ENCODE results near the gene SMC6.

Gene SMC6

DNA sequence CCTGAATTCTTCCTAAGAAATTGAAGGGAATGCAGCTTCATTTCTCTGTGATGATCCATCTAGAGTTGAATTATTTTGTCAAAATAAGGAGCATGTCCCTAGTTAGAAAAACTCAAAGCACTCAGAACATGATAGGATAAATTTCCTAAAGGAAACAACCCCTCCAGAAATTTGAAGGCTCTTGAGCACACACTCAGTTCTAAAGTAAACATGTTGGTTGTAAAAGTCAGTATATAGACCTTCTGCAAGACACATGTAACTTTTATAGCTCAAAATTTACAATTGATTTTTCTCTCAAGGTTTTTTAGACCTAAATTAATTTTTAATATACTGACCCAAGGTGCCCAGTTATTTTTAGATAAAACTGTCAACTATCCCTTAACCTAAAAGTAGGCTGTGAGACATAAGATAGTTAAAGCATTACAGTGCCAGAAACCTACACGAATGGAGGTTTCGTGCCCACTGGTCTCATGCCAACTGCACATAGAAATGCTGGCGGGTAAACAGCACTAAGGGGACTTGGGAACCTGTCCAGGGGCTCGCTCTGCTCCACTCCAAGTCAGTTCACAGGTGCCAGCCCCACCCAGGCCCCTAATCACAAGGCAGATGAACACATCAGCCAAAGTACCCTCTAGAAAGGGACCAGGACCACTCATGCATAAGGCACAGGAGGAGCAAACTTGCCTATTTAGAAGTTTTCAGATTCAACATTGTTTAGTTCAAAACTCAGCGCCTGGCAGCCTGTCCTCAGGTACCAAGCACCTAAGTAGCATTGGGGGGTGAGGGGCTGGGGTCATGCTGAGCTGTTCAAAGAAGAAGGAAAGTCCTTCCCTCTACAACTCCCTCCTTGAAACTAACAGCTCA lies 106.5 kb downstream of the SMC6 start:
- DNase-seq = no peak

DNA sequence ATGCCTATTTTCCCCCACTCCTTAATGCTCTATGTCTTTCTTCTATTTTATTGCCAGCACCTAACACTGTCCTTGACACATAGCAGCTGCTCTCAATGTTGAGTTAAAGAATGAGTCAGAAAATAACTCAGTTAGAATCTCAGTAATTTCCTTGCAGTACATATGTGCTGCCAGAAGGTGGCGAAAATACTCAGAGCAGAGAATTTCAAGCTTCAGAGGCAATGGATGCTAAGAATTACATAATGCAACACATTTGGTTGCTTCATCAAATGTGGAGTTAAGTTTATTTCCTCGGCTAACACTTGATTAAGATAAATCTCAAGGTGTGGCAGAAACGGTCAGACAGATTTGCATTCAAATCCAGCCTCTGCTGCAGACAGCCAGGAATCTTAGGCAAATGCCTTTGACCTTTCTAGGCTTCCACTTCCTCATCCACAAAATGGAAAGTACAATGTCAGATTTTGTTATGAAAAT lies 107.5 kb downstream of the SMC6 start:
- peak; percentile 15 for DNase-seq

DNA sequence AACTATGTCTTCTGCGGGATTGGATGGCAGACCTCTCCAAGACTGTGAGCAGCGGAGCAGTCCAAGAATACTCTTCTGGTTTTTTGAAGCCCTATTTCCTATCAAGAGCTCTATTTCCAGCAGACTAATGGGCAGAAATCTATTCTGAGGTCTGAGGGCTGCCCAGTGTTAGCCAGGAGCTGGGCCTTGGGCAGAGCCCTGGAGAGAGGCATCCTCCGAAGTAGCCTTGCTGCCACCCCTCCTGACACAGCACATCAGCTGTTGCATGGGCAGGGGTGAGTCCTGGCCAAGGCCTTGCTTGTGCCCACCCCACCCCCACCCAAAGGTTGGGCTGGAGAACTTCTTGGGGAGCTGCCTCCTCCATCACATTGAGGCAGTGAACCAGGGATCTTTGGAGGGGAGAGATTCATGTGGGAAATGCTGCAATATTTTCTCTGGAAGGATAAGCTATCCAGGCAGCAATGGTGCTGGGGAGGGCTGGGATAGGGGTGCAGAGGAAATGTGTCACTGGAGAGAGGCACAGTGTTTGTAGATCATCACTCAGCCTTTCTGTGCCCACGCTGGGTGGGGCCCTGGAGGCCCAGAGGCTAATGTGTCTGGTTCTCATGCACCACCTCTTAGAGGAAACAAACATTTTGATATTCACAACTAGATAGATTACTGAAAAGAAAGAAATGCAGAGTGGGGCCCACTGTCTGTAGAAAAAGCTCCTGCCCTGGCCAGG lies 108.5 kb downstream of the SMC6 start:
- no peak for DNase-seq

DNA sequence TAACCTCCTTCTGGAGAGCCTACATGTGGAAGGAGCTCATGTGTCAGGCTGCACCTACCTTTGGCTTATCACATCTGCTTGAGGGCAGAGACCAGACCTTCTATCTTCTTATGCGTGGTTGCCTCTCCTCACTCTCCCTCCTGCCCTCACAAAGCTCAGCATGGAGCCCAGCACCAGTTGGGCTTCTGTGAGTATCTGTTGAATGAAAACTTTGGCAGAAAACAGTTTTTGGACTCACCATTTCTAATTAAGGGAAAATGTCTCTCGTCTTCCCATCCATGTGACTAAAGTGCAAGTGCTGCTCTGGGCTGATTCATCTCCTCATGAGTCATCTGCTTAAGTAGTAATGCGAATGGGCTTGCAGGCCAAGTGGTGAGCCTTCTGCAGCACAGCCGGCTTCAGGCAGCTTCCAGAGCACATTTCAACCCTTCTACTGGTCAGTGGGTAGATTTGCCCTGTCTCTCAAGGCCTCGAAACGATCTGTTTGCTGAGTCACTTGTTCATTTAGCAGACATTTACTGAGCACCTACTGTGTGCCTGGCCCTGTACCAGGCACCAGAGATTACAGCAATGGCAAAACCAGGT lies 110.5 kb downstream of the SMC6 start:
- DNase-seq = no peak

DNA sequence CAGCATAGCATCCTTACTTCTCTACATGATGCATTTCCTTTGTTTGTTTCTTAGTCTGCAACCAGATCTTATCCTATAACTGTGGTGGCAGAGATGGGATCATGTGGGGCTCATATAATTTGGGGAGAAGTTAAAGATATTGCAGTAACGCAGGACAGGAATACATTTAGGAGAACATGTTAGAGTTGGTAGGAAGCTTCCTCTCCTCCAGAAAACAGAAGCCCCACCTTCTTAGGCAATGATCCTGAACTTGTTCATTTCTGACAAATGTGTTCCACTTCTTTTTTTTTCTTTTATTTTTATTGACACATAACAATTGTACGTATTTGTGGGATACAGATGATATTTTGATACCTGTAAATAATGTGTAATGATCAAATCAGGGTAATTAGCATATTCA lies 113.2 kb downstream of the SMC6 start:
- DNase-seq = no peak

DNA sequence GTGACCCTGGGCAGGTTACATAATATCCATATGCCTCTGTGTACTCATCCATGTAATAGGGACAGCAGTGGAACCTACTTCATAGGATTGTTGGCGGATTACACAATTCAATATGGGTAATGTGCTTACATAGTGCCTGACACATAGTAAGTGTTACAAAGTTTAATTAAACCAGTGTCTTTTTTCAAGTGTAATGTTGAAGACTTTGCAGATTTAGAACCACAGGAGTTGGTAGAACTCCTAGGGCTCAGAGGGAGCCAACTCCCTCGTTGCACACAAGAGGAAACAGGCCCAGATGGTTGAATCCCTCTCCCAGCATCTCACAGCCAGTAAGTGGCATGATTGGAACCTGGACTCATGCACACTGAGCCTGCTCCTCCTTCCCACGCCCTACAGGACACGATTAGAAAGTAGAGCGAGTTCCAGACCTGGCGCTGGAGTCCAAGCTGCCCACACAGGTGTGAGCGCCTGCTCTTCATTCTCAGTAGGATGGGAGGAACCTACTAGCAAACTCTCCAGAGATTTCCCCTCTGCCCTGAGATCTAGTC lies 115.3 kb downstream of the SMC6 start:
- DNase-seq = no peak

DNA sequence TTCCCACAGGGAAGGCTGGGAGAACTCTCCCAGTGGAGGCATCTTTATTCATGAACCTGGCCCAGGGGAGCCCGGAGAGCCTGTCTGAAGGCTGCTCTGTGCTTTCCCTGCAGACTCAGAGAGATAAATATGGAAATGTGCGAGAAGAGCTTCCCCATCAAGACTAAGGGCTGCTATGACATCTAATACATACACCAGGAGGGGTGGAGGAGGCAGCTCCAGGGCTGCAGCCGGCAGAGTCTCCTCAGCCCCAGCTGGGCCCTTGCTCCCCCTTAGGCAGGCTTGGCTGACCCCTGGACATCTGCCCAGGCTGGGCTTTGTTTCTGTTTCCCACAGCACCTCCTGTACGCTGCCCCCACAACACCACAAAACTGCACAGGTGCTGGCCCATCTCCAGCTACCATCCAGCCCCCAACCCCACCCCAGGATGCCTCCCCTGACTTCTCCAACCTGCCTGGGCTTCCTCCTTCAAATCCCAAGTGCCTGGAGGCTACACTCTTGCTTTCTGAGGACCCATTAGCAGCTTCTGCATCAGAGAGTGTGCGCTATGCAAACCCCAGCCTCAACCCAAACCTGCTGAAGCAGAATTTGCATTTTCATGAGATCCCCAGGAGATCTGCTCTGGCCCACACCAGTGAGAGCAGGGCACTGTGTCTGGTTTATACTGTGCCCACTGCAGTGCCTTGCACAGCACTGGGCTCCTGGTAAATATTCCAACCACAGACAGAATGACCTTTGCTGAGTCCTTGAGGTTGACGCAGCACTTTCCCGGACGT lies 116.3 kb downstream of the SMC6 start:
- no peak for DNase-seq

DNA sequence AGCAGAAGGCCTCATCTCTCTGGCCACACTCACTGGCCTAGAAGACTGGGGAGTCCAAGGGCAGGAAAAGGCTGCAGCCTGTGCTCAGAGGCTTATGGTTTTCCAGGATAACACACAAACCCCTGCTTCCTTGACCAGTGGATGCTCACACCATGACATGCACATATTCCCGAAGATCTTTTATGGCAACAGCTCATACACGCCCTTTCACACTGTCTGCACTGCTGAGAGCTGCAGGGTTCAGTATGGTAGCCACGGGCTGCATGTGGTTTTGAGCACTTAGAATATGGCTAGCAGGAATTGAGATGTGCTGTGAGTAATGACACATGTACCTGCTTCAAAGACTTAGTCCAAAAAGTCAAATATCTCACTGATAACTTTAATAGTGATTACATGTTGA lies 117.4 kb downstream of the SMC6 start:
- no peak for DNase-seq

DNA sequence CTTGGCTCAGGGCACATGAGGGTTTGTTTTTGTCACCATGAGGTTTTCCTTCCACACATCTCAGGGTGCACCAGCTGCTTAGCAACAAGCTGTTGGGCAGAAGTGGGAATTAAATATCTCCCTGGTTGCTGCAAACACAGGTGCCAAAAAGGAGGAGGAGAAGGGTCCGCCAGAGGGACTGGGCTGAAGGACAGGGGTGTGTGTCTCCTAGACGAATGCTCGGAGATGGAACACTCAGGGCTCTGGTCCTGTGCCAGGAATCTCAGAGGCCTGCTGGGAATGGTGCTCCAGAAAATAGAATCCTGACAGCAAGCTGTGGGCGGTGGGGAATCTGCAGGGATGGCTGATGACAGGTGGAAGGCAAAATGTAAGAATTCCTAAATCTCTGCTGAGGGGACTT lies 118.6 kb downstream of the SMC6 start:
- DNase-seq = no peak

DNA sequence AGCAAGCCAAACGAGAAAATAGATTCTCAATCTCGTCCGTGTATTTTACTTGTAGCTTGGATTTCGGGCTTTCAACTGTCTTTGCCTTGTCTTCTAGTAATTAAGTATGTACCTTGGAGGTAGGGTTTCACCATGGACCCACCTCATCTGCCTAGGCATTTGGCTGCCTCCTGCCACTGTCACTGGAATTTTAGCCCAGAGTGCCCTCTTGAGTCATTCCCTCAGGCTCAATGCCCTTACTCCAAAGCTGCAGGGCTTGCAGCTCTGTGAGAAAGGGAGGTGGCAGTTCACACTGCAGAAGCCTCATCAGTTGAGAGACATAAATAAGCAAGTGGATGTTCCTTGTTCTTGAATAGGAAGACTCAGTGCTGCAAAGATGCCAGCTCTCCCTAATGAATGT lies 123.5 kb downstream of the SMC6 start:
- no peak for DNase-seq

DNA sequence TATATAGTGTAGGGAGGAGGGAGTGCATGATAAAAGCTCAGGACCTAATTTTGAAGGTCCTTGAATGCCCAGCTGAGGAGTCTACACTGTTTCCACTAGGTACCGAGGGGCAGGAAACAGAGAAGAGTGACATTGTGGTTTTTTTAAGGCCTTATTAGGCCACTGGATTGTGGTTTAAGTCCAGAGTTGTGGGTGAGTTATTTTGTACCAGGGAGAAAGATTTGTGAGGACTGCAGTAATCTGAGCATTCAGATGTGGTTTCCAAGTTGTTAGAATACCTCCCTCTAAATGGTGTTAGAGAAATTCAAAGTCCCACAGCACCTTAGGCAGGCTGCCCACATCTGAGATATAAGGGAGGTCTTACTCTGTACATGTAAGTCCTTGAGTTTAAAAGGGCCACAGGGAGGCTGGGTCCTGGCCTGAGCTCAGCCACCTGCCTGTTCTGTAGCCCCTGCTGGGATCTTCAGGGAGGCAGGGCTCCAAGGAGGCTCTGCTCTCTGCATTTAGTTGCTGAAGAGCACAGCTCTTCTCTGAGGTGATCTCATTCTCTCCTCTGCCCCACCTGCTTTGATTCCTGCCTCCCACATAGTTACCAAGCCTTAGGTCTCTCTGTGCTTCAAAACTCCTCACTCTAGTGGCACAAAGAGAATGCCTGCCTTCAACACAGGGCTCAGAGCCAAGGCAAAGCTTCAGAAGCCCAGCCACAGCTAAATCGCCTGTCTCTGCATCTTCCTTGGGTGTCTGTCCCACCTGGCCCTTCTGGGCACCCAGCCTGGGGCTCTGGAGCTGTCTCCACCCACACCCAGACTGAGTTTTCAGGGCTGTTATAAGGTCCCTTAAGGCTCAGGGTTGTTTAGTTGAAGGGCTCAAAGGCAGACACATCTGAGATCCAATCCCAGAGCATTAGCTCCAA lies 125.0 kb downstream of the SMC6 start:
- DNase-seq = no peak

DNA sequence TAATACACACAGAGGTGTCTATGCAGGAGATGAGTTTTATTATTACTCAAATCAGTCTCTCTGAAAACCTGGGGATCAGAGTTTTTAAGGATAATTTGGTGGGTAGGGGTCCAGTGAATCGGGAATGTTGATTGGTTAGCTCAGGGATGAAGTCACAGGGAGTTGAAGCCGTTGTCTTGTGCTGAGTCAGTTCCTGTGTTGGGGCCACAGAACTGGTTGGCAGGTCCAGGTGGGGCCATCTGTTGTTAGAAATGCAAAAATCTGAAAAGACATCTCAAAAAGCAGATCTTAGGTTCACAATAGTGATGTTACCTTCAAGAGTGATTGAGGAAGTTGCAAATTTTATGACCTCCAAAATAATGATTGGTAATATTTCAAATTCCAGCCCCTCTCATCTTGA lies 126.2 kb downstream of the SMC6 start:
- no peak for DNase-seq

DNA sequence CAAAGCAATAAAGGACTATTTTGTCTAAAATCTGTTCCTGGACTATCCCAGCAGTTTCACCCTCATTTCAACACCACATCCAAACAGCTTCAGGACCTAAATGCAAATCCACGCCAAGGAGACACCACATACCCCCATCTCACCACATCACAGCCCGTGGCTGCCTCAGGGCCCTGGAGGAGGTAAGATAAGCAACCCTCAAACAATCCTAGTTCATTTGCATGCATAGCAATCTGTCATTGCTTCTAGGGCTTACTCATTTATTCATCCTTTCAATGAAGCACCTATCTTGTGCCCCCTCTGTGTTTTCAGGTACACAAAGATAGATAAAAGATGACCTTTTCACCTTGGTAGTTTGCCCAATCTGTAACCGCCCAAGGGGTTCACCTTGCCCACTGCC lies 126.6 kb downstream of the SMC6 start:
- DNase-seq = no peak

DNA sequence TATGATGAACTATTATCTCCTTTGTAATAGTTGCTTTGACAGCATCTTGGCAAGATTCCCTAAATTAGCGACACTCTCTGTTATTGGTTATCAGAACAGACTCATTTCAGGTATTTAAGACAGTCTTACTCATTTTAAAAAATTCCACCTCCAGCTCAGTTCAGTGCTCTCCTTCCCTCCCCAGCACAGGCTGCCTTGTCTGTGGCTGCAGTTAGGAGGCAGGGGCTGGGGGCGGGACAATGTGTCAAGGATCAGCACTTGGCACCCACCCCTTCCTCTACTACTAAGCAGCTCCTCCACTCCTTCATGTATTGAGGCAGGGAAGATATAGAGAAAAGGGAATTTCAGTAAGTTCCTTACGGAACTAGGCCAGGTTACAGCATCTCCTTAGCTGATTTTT lies 128.2 kb downstream of the SMC6 start:
- DNase-seq = no peak

DNA sequence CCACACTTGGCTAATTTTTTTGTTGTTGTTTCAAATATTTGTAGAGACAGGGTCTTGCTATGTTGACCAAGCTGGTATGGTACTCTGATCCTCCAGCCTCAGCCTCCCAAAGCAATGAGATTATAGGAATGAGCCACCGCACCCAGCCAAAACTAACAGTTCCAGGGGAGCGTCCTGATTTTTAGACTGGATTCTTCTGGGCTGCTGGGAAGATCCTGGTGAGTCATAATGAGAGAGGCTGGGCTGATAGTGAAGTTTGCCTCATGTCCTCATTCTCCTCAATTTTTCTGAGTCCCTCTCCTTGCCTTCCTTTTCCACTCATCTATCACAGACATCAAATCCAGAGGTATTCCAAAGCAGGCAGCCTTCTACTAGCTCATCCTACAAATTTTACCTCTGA lies 131.8 kb downstream of the SMC6 start:
- DNase-seq = no peak

DNA sequence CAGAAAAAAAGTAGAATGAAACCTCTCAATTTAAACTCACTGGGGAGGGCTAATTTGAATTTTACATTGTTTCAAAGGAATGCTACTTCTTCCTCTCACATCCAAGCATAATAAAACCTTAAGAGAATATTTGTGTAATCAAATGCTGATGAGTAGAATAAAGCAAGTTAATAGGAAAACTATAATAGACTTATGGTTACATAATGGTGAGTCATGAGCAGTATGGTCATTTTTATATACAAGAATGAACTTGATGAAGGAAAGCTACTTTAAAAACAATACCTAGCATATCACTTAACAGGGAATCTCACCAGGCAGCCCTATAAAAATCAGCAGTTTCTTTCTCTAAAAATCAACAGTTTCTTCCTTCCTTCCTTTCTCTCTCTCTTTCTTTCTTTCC lies 132.8 kb downstream of the SMC6 start:
- no peak for DNase-seq

DNA sequence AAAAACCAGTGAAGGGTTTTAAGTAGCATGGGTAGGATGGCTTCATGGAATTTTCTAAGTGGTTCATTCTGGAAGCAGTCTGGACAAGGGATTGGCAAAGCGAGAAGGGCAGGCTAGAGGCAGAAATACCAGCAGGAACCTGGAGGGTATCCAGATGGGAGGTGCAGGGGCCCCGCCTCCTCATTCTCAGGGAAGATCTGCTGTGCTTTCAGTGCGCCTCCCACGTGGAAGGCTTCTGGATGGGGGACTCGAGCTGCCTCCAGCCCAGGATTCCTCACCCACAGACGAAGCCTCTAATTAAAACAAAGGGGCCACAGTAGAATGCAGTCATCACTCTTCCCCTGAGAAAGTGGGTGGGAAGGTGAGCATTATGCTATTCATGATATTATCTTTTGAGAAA lies 133.3 kb downstream of the SMC6 start:
- DNase-seq = no peak

DNA sequence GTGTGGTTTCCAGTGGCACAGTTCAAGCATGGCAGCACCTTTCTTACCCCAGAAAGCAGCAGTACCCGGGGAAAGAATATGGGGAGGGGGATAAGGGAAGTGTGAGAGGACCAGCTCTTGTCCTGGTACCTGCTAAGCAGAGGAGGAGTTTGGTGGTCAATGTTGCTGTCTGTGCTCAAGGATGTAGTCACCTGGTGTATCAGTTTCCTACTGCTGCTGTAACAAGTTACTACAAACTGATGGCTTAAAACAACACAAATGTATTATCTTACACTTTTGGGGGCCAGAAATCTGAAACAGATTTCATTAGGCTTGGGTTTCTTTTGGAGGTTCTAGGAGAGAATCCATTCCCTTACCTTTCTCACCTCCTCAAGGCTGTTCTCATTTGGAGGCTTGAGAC lies 135.7 kb downstream of the SMC6 start:
- DNase-seq = no peak

DNA sequence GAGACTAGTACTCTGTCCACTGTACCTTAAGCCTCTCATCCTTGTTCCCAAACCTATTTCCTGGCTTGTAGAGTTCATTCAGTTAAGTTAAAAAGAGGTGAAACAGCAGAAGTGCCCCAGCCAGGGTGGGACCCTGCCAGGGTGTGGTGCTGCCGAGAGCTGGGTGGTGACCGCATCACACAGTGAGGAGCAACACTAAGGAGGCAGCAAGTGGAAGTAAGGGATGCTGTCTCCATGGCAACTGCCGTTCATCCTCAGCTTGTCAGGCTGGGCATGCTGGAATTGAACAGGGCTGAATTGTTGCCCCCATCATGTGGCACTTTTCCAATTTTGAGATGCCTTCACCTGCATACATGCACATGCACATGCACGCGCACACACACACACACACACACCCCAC lies 136.1 kb downstream of the SMC6 start:
- DNase-seq = no peak

DNA sequence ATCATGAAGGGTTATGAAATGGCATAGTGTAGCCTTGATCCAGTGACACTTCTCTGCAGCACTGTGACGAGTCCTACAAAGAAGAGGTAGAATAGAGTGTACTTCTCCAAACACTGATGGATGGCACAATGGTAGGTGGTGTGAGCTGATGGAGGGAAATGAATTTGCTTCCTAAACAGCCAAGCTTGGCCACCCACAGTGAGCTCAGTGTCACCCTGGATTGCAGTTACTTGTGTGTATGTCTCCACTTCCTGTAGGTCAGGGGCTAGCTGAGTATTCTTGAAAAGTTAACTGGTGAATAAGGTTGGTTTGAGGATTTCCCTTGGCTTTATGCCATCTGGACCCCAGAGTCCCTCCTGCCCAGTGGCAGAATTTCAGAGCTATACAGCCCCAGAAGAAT lies 137.2 kb downstream of the SMC6 start:
- no peak for DNase-seq

DNA sequence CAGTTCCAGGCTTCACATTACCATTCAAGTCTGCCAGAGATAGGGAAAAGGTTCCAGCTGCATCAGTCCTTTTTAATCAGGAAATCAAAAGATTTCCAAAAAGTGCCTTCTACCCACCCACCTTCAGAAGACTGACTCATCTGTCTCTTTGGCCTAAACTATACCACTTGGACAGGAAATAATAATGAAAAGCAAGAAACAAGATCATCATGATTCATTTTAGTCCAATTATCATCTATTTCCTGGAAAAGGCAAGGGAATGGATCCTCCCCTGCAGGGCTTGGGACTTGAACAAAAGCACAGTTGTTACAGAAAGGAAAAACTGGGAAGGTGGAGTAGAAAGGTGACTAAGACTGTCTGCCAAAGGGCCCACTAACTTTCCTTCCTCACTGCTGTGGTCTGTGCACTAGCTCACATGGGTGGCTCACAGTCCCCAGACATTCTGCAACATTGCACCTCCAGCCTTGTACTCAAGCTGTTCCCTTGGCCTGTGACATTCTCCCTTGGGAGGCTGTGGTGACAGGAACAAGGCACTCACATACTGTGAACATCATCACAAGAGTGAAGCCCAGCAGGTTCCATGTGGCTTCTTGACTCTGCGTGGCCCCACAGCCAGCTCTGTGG lies 137.8 kb downstream of the SMC6 start:
- DNase-seq = no peak
